PC-9 (cell line): ENCODE measurements around the gene KIF16B. TPM values are rescaled to one million over a fixed set of nuclear protein-coding genes. Genes with fewer than 3 reads are reported as not detected.
"Not testable (repeated sequence)": the region's sequence is repeated elsewhere in the genome, so short reads cannot be mapped to it uniquely, and the experiment has no call there.

ENCODE experiments used
- BruUV-seq: library from RNA; stranded (reverse); fragments of 400-500 nt; replicated peaks from 2 replicates; lab custom pipeline; 2021; lab: Mats Ljungman, UMichigan
- CTCF ChIA-PET: fragments of 300-600 bp; sonication (Branson Sonifier 250); formaldehyde crosslinking; loops from one replicate; lab custom pipeline; 2022; ENCODE audit warnings: antibody characterized with exemption; lab: Charles Lee
- POLR2A ChIA-PET: fragments of 300-600 bp; sonication (Branson Sonifier 250); formaldehyde crosslinking; loops from one replicate; lab custom pipeline; 2022; ENCODE audit warnings: antibody characterized with exemption; ENCODE audit not compliant: unreplicated experiment; lab: Charles Lee
- DNase-seq, 2 experiments: peaks; one replicate each; pipeline versions ENCODE4 v3.0.0 to v3.0.0-alpha.2; 2015 to 2022; ENCODE audit warnings: mixed read lengths in 1 of 2
- H2AFZ ChIP-seq: fragments of 200-600 bp; sonication (generic); 2 replicates; pipeline ENCODE4 v1.8.1; 2017; ENCODE audit warnings: antibody characterized with exemption
- H3F3A ChIP-seq: fragments of 200-600 bp; sonication (generic); 2 replicates; pipeline ENCODE4 v1.8.1; 2017; ENCODE audit warnings: antibody characterized with exemption, mild to moderate bottlenecking, low read depth; ENCODE audit not compliant: insufficient read depth
- H3K27ac ChIP-seq: fragments of 200-600 bp; sonication (generic); 2 replicates; pipeline ENCODE4 v1.6.1; 2016; ENCODE audit warnings: mixed run types
- H3K27me3 ChIP-seq: fragments of 200-600 bp; sonication (generic); 2 replicates; pipeline ENCODE4 v1.6.1; 2016; ENCODE audit warnings: low read depth, mixed run types; ENCODE audit not compliant: insufficient read depth
- H3K36me3 ChIP-seq: fragments of 200-600 bp; sonication (generic); 2 replicates; pipeline ENCODE4 v1.6.1; 2016; ENCODE audit warnings: low read depth, mixed run types
- H3K4me1 ChIP-seq: fragments of 200-600 bp; sonication (generic); replicated peaks from 2 replicates; pipeline ENCODE4 v1.6.1; 2016; ENCODE audit warnings: mixed run types; ENCODE audit not compliant: insufficient read depth
- H3K4me2 ChIP-seq: fragments of 200-600 bp; sonication (generic); 2 replicates; pipeline ENCODE4 v1.6.1; 2017; ENCODE audit warnings: mixed run types
- H3K4me3 ChIP-seq: fragments of 200-600 bp; sonication (generic); 2 replicates; pipeline ENCODE4 v1.6.1; 2016; ENCODE audit warnings: mixed run types
- H3K79me2 ChIP-seq: fragments of 200-600 bp; sonication (generic); 2 replicates; pipeline ENCODE4 v1.6.1; 2017; ENCODE audit warnings: low read depth, mixed run types
- H3K9me2 ChIP-seq: fragments of 200-600 bp; sonication (generic); 2 replicates; pipeline ENCODE4 v1.8.1; 2017; ENCODE audit warnings: mild to moderate bottlenecking; ENCODE audit not compliant: insufficient read depth
- H3K9me3 ChIP-seq: fragments of 200-600 bp; sonication (generic); 2 replicates; pipeline ENCODE4 v1.8.1; 2016; ENCODE audit warnings: low read depth; ENCODE audit not compliant: insufficient read depth
- H4K20me1 ChIP-seq: fragments of 200-600 bp; sonication (generic); 2 replicates; pipeline ENCODE4 v1.8.1; 2017; ENCODE audit not compliant: insufficient read depth
- EZH2 ChIP-seq: fragments of 200-600 bp; sonication (generic); IDR thresholded peaks from 2 replicates; pipeline ENCODE4 v1.8.0; 2017; ENCODE audit warnings: antibody characterized with exemption, low read depth
- intact Hi-C: fragments of 100-400 bp; cut with micrococcal nuclease; formaldehyde crosslinking; loops from one replicate; pipeline ENCODE4 v1.10.0; 2022; ENCODE audit not compliant: unreplicated experiment
- total RNA-seq: library from RNA; stranded (reverse); gene quantifications from 2 replicates; pipeline ENCODE4 v1.2.3, GENCODE V29; 2021
- TF ChIP-seq, protein P1 (sequence below): fragments of 200-600 bp; sonication (generic); conservative IDR thresholded peaks from 2 replicates; pipeline ENCODE4 v1.6.1; 2017; ENCODE audit warnings: mixed run types, antibody characterized with exemption, mild to moderate bottlenecking, moderate library complexity

The KIF16B gene
- total RNA-seq, 1 experiment from 2014 or later: 17.6 TPM

DNA sequence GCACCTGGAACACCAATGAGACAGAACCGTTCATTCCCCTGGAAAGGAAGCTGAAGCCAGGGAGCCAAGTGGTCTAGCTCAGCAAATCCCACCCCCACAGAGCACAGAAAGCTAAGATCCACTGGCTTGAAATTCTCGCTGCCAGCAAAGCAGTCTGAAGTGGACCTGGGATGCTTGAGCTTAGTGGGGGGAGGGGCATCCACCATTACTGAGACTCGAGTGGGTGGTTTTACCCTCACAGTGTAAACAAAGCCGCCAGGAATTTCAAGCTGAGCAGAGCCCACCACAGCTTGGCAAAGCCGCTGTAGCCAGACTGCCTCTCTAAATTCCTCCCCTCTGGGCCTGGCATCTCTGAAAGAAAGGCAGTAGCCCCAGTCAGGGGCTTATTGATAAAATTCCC, 53.1 kb downstream of the KIF16B start:
- no peaks in the 10 kb centered on the region for H4K20me1 ChIP-seq
- H3K4me2 ChIP-seq: no peak overlapping the region
- no peaks in the 10 kb centered on the region for H3K4me1 ChIP-seq
- intact Hi-C loops: no loop called here
- ChIA-PET POLR2A (no interaction called here), CTCF (interaction anchor here (0.6 kb wide), 1 partner anchor 58 kb away, joined by 4 read pairs; no protein-coding TSS in a partner anchor)
- no TSS peak for BruUV-seq
- H3K9me3 ChIP-seq: no peaks in the 10 kb centered on the region
- no peaks in the 10 kb centered on the region for H3K36me3 ChIP-seq
- H3K79me2 ChIP-seq: no peaks in the 10 kb centered on the region
- H2AFZ ChIP-seq: no peak overlapping the region
- no peaks in the 10 kb centered on the region for H3F3A ChIP-seq
- H3K27ac ChIP-seq: no peak overlapping the region
- no peak for DNase-seq
- no peak for TF ChIP-seq EZH2
- TF ChIP-seq, protein P1, sequence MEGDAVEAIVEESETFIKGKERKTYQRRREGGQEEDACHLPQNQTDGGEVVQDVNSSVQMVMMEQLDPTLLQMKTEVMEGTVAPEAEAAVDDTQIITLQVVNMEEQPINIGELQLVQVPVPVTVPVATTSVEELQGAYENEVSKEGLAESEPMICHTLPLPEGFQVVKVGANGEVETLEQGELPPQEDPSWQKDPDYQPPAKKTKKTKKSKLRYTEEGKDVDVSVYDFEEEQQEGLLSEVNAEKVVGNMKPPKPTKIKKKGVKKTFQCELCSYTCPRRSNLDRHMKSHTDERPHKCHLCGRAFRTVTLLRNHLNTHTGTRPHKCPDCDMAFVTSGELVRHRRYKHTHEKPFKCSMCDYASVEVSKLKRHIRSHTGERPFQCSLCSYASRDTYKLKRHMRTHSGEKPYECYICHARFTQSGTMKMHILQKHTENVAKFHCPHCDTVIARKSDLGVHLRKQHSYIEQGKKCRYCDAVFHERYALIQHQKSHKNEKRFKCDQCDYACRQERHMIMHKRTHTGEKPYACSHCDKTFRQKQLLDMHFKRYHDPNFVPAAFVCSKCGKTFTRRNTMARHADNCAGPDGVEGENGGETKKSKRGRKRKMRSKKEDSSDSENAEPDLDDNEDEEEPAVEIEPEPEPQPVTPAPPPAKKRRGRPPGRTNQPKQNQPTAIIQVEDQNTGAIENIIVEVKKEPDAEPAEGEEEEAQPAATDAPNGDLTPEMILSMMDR: no peak
- no peaks in the 10 kb centered on the region for H3K27me3 ChIP-seq
- no peak overlapping the region for H3K4me3 ChIP-seq
- no peaks in the 10 kb centered on the region for H3K9me2 ChIP-seq

DNA sequence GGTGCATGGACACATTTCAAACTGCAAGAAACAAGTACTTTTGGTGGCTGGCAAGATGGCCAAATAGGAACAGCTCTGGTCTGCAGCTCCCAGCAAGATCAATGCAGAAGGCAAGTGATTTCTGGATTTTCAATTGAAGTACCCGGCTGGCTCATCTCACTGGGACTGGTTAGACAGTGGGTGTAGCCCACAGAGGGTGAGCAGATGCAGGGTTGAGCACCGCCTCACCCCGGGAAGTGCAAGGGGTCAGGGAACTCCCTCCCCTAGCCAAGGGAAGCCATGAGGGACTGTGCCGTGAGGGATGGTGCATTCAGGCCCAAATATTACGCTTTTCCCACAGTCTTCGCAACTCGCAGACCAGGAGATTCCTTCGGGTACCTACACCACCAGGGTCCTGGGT, 53.6 kb downstream of the KIF16B start:
- H3K79me2 ChIP-seq, H3K9me3 ChIP-seq, H3K36me3 ChIP-seq, H3K27ac ChIP-seq, H2AFZ ChIP-seq, DNase-seq, POLR2A ChIA-PET, H3K4me3 ChIP-seq, BruUV-seq, H3K9me2 ChIP-seq, CTCF ChIA-PET, H3K27me3 ChIP-seq, H3F3A ChIP-seq, H4K20me1 ChIP-seq, H3K4me2 ChIP-seq, H3K4me1 ChIP-seq: not testable (repeated sequence)
- intact Hi-C loops: loop anchor here (2.0 to 5.0 kb wide), 2 partner anchors 55 to 213 kb away; partner anchors contain the start of gene SNRPB2

DNA sequence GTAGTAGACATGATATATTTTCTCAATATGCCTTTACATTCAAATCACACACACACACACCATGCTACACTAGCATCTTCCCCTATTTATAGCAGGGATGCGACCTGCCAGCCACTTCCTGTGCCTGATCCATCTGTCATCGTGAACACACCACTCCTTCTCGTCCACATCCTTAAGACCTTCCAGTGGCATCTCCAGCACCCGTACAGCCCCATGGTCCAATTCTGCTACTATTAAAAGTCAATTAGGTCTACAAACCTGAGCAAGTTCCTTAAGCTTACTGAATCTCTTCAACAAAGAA, 54.5 kb downstream of the KIF16B start:
- intact Hi-C loops: loop anchor here (1.0 to 5.0 kb wide), 3 partner anchors 56 to 243 kb away; partner anchors contain the start of gene SNRPB2
- Histone ChIP-seq H3K4me3 (no peak overlapping the region), H3K9me2 (no peaks in the 10 kb centered on the region), H3F3A (no peaks in the 10 kb centered on the region), H3K4me2 (no peak overlapping the region), H3K4me1 (no peaks in the 10 kb centered on the region), H3K27ac (no peak overlapping the region), H4K20me1 (no peaks in the 10 kb centered on the region), H3K9me3 (no peaks in the 10 kb centered on the region), H2AFZ (no peak overlapping the region), H3K36me3 (no peaks in the 10 kb centered on the region), H3K79me2 (no peaks in the 10 kb centered on the region), H3K27me3 (no peaks in the 10 kb centered on the region)
- TF ChIP-seq, protein P1: no peak
- no peak for TF ChIP-seq EZH2
- no peak for DNase-seq
- ChIA-PET POLR2A (no interaction called here), CTCF (interaction anchor here (0.6 kb wide), 1 partner anchor 54 kb away, joined by 6 read pairs; no protein-coding TSS in a partner anchor)
- BruUV-seq: no TSS peak
